H54 (cell line): ENCODE measurements around the gene ADCY2.

ENCODE experiments used
- DNase-seq: peaks from one replicate; pipeline ENCODE4 v3.0.0; 2011; ENCODE audit warnings: low spot score, mixed read lengths; ENCODE audit not compliant: insufficient read length
- FAIRE-seq: peaks from 3 replicates; lab custom pipeline; 2011; peaks lifted over from hg19 to GRCh38; lab: Jason Lieb, UNC
- POLR2A ChIP-seq: IDR thresholded peaks from 2 replicates; pipeline ENCODE4 v1.6.1; 2011; ENCODE audit warnings: low read depth, mild to moderate bottlenecking, low read length

Gene ADCY2

GRCh38 chr5:7584749-7585148, 188.8 kb downstream of the ADCY2 start:
- DNase-seq = no peak
- no peak for FAIRE-seq
- no peak for TF ChIP-seq POLR2A

GRCh38 chr5:7585807-7586206, 189.9 kb downstream of the ADCY2 start:
- DNase-seq (no peak), FAIRE-seq (no peak)
- no peak for TF ChIP-seq POLR2A

- no peak for DNase-seq
- TF ChIP-seq POLR2A = no peak
- FAIRE-seq = no peak
Measured at GRCh38 chr5:7586480-7586879, 190.5 kb downstream of the ADCY2 start.

GRCh38 chr5:7589800-7590199, 193.9 kb downstream of the ADCY2 start:
- FAIRE-seq (no peak), DNase-seq (no peak)
- TF ChIP-seq POLR2A = no peak

GRCh38 chr5:7592910-7593309, 197.0 kb downstream of the ADCY2 start:
- no peak for TF ChIP-seq POLR2A
- FAIRE-seq = no peak
- DNase-seq = peak; percentile 7

- FAIRE-seq (no peak), DNase-seq (no peak)
- TF ChIP-seq POLR2A = no peak
Measured at GRCh38 chr5:7597059-7597642, 201.2 kb downstream of the ADCY2 start.

GRCh38 chr5:7606840-7607465, 211.0 kb downstream of the ADCY2 start:
- DNase-seq (no peak), FAIRE-seq (no peak)
- TF ChIP-seq POLR2A = no peak

- TF ChIP-seq POLR2A = no peak
- DNase-seq (no peak), FAIRE-seq (no peak)
Measured at GRCh38 chr5:7608772-7609171, 212.8 kb downstream of the ADCY2 start.

- no peak for DNase-seq
- no peak for FAIRE-seq
- no peak for TF ChIP-seq POLR2A
Measured at GRCh38 chr5:7609726-7610125, 213.8 kb downstream of the ADCY2 start.

- DNase-seq (no peak), FAIRE-seq (no peak)
- no peak for TF ChIP-seq POLR2A
Measured at GRCh38 chr5:7610531-7611177, 214.7 kb downstream of the ADCY2 start.

- no peak for FAIRE-seq
- TF ChIP-seq POLR2A = no peak
- no peak for DNase-seq
Measured at GRCh38 chr5:7611518-7611917, 215.6 kb downstream of the ADCY2 start.

- DNase-seq (no peak), FAIRE-seq (no peak)
- TF ChIP-seq POLR2A = no peak
Measured at GRCh38 chr5:7615566-7616061, 219.7 kb downstream of the ADCY2 start.

GRCh38 chr5:7616897-7617296, 221.0 kb downstream of the ADCY2 start:
- no peak for DNase-seq
- no peak for TF ChIP-seq POLR2A
- FAIRE-seq = no peak

GRCh38 chr5:7622498-7622897, 226.6 kb downstream of the ADCY2 start:
- DNase-seq (no peak), FAIRE-seq (no peak)
- TF ChIP-seq POLR2A = no peak

GRCh38 chr5:7625740-7626139, 229.8 kb downstream of the ADCY2 start:
- FAIRE-seq = no peak
- TF ChIP-seq POLR2A = no peak
- DNase-seq = no peak

- no peak for TF ChIP-seq POLR2A
- no peak for DNase-seq
- no peak for FAIRE-seq
Measured at GRCh38 chr5:7628248-7628647, 232.3 kb downstream of the ADCY2 start.
